Tibial nerve (tissue), 4 donors: ENCODE results near the gene MSX1.

Experiments used
- CTCF ChIP-seq, 5 experiments: fragments of 200-600 bp in 3 of 5; fragments of 450-650 bp in 2 of 5; sonication (generic) in 3 of 5; IDR thresholded peaks; one replicate each; pipeline ENCODE4 v1.5.1; 2016 to 2019; ENCODE audit warnings: antibody characterized with exemption in 5 of 5, mild to moderate bottlenecking in 3 of 5, moderate library complexity in 2 of 5
- EP300 ChIP-seq, 2 donors: sonication (generic); formaldehyde crosslinking; IDR thresholded peaks; one replicate each; pipeline ENCODE4 v1.6.1; 2017; ENCODE audit warnings: antibody characterized with exemption in 2 of 2, mild to moderate bottlenecking in 1 of 2
- POLR2A ChIP-seq, 2 donors: fragments of 450-650 bp; IDR thresholded peaks; one replicate each; pipeline ENCODE4 v1.6.1; 2017; ENCODE audit warnings: antibody characterized with exemption in 2 of 2, mild to moderate bottlenecking in 2 of 2, moderate library complexity in 2 of 2

GRCh38 chr4:4851906-4852305 is 7.6 kb upstream of the MSX1 start:
- TF ChIP-seq EP300 (IDR thresholded peaks at IDR 0.05) (no peak), CTCF (IDR thresholded peaks at IDR 0.05) (no peak), POLR2A (IDR thresholded peaks at IDR 0.05) (no peak)
